G401 (cell line): ENCODE data around the gene PRDM16. TPM values are rescaled to one million over a fixed set of nuclear protein-coding genes. Genes with fewer than 3 reads are reported as not detected.

Experiments
- DNase-seq: peaks from one replicate; pipeline ENCODE4 v3.0.0-alpha.2; 2015; ENCODE audit warnings: low spot score
- in situ Hi-C: cut with HindIII; loops from 2 replicates; pipeline ENCODE4 v1.10.0; 2016; ENCODE audit warnings: low sequenced_read_pairs, mixed read lengths
- total RNA-seq: library from RNA; depleted of rRNA; stranded (reverse); fragments of >200 nt; shearing (Covaris generic); gene quantifications from 2 replicates; pipeline ENCODE4 v1.2.3, GENCODE V29; 2014

PRDM16 gene
- total RNA-seq, 1 experiment from 2014 or later = 2.8 TPM

DNA sequence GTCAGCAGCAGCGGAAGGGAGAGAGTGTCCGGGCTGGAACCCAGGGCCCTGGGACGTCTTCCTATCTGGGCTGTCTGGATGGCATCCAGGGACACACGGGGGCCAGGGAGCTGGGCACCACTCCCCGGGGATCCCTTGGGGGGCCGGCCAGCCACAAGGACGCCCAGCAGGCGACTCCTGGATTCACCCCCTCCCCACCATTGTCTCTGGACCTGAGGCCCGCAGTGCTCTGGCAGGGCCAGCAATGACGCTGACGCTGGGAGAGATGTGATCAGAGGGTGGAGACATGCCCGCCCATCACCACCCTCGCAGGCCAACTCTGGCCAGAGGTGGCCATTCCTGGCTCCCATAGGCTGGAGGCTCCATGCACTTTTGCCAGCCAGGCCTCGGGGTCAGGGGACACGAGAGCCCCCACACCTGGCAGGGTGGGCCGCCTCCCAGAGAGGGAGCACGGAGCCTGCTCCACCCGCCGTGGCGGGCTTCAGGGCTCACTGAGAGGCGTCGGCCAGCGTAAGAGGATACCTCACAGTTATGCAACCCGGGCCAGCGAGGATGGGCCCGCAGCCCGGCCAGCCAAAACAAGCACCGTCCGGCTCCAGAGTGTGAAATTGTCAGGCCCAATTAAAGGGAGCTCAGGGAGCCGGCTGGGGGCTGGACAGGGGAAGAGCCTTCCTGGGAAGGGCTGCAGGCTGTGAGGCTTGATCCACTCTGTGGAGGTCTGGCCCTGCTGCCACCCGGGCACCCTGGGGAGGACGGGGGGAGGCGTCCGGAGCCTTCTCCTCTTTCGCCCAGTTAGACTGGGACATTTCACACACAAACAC is 37.4 kb upstream of the PRDM16 start:
- in situ Hi-C loops = no loop called here
- no peak for DNase-seq

DNA sequence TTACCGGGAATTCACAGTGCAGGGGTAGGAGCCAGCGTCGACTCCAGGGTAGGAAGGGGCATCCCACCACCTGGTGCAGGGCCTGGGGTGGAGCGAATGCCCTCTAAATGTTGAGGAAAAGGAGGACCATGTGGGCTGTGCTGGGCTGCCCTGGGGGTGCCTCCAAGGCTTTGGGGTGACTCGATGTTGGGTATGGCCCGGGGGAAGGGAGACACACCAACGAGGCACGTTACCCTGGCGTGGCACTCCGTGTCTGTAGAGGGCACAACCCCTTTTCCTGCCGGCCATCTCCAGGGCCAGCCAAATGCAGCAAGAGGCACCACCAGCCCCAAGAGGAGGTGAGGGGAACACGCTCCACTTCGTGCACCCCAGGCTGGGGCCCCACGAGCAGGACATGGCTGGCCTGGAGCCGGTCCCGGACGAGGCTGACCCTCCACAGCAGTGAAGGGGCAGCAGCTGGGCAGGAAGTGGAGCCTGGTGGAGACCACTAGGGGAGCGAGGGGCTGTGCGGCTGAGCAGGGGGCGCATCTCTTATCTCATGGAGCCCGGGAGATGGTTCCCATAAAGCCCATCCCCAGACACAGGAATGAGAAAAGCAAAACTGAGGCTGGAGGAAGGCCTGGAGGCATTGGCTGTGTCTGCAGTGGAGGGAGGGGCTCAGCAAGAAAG is 36.5 kb upstream of the PRDM16 start:
- DNase-seq = no peak
- in situ Hi-C loops = no loop called here

DNA sequence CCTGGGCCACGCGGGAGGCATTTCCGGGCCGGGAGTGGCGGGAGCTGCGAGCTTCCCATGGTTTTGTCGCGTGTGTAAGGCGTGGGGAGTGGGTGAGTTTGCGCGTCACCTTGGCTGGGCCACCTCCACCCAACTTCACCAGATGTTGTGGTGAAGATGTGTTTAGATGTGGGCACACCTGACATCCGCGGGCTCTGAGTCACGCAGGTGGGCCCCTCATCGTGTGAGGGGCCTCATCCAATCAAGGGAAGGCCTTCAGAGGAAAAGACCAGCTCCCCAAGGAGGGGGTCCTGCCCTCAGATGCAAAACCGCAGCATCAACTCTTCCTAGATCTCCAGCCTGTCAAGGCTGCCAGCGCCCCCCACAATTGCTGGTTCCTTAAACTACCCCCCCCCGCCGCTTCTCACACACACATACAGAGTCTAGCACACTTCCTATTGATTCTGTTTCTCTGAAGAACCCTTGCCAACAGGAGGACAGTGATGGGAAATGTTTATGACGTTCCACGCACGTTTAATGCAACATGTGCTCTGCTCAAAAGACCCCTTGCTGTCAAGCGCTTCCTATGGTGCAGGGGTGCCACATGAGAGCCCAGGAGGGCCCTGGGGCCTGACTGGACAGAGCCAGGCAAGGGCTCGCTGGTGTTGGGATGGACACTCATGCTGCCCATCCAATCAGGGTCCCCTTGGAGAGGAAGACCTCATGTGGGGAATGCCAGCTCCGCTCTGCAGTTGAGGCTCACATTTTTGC is 35.8 kb upstream of the PRDM16 start:
- in situ Hi-C loops = no loop called here
- no peak for DNase-seq

DNA sequence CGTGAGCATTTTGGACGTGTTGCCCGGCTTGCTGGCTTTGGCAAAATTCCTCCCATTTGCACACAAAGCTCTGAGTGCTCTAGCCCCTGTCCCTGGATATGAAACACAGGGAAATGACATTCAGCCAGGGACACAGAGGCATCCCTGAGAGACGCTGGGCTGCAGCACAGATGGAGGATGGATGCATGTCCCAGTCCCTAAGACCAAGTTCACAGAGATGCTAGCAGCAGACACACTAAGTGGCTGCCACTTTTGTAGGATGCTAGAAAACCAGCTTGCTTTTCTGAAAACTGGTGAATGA is 35.3 kb upstream of the PRDM16 start:
- no peak for DNase-seq
- in situ Hi-C loops = no loop called here

DNA sequence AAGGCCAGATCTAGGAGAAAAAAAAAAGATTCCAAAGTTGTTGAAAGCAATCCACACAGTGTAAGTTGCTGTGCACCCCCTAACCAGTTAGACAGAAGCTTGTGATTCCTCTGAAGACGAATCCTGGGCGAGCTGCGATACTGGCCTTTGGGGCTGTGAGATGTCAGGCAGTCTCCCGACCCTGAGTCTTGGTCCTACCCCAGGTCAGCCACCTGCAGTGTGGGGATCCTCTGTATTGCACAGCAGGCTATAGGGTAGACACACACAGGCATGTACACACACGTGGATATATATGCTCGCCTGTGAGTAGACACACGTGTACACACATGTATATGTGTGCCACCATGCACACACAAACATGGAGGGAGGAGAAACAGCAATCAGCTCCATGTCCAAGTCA is 34.8 kb upstream of the PRDM16 start:
- in situ Hi-C loops = no loop called here
- no peak for DNase-seq

DNA sequence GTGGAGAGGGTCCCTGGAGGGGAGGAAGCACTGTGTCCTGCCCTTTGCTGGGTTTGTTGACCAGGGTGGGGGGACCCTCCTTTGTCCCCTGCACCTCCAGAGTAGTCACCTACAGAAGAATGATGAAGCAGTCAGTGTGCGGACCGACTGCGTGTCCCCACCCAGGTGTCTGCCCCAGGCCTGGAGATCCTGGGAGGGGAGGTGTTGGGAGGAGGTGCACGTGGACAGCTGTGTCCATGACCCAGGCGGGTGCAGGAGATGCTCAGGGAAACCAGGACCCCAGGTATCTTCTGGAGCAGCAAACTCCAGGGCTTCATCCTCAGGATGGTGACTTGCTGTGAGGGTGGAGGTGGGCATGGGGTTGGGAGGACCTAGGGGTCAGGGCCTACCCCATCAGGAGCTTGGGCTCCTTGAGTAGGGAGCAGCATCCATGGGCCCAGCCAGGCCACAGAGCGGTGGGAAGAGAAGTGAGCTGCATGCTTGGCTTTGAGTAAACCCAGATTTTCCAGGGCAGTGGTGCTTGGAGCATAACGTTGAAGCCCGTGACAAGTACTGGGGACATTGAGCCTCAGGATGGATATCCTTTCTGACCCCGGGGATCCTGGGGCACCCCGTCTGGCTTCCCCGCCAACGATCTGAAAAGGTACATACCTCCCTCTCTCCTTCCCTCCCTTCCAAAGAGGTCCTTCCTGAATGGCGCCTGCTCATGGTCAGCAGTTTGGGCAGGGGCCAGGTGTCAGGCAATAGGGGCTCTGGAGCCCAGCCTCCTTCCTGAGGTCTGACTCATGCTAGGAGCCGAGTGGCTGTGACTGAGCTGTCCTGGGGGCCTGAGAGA is 34.1 kb upstream of the PRDM16 start:
- DNase-seq = no peak
- in situ Hi-C loops = no loop called here

DNA sequence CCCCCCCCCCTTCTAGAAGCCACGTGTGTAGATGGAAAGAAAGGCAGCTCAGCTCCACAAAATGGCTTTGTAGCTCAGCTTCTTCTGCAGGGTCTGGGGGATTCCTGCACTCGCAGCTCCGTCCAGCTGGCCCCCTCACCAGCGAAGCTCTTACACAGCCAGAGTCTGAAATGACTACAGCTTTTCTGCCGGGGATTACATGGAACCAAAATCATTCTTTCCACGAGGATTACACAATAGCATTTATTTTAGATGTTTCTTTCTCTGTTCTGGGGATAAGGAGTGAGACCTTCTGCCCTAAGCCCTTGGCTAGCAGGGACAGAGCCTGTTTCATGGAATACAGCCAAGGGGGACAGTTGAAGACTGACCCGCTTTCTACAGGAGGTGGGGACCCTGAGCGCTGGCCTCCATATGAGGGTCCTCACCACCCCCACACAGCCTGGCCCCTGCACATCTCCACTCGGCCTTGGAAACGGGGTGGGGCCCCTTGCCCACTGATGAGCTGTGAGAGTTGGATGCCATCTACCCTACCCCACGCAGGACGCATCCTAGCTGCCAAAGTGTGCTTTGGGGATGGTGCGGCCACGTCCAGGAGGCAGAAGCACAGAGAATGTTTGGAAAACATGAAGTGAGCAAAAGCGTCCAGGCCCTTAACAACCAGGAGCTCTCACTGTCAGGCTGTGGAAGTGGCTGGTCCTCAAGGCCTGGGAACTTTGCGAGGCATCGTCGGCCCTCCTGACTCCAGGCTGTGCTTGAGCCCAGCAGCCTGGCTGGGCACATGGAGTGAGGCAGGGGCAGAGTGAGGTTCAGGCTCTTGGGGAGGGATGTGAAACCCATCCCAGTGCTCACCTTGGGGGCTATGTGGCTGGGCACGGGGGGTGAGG is 33.2 kb upstream of the PRDM16 start:
- in situ Hi-C loops = no loop called here
- DNase-seq = no peak

DNA sequence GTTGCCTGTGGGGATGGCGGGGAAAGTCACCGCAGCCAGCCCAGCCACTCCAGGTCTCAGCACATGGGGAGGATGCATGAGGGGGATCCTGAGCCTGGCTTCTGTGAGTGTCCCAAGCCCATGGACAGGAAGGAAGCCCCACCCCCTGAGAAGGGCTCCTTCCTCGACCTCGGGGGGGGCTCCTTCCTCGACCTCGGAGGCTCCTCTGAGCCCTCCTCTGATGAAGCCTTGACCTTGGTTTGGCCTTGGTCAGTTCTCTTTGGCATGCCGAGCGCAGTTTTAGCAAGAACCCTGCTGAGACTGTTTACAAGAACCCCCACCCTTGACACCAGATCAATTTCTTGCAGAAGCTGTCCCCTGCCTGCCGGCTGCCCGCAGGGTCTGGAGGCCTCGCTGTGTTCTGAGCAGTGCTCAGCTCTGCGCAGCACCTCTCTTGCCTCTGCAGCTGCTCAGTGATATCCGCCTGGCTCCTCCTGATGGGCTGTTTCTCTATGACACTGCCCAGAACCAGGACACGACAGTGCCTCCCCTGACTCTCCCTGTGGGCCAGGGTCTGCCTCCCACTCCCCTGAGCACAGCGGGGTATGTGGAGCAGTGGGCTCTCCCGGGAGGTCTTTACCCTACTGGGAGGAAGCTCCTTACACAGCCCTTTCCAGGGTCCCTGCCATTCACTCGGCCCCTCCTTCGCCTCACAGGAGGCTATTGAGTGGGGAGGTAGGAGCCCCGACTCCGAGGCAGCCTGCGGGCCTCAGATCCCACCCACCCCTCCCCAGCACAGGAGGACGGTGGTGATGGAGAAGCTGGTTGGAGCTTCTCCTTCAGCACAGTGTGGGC is 32.3 kb upstream of the PRDM16 start:
- DNase-seq = no peak
- in situ Hi-C loops = no loop called here

DNA sequence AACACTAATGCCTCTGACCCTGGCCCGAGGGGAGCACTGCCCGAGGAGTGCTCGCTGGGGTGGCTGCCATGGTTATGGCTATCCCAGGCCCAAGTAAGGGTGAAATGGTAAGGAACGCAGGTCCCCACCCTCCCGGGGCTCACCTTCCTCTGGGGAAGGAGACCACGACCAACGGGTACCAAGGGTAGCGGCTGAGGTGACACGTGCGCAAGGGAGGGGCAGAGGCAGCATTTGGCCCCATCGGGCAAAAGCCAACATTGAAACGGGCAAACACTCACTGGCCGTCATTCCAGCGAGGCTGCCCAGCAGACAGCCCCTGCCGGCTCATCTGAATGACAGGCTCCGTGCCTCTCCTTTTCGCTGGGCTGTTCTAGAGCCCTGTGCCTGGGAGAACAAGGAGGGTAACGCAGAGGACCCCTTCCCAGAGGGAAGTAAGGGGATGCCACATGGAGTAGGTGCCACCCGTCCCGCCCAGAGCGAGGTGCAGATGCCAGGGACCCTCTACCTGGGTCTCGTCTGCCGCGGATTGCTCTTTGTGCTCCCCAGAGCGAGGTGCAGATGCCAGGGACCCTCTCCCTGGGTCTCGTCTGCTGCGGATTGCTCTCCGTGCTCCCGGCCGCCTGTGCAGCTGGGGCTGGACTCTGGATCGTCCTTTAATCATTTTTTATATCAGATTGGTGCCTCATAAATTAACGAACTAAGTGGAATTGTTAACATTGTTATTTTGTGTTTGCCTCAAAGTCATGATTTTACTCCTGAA is 31.5 kb upstream of the PRDM16 start:
- in situ Hi-C loops = no loop called here
- no peak for DNase-seq

DNA sequence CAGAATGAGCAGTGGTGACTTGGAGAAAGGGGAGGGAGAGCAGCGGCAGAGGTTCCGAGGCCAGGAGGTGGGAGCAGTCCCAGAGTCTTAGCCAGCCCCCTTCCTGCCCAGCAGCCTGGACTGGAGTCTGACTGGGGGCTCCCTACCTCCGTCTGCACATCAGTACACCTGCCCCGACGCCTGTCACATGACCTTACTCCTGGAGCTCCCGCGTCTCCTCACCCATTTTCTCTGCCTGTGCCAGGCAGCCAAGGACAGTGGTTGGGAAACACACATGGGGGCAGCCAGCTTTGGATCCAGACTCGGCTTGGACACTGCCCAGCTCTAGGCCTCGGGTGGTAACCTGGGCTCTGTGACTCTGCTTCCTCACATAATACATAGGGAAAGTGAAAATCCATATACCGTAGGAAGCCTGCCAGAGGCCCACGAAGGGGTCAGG is 30.9 kb upstream of the PRDM16 start:
- DNase-seq = no peak
- in situ Hi-C loops = no loop called here

DNA sequence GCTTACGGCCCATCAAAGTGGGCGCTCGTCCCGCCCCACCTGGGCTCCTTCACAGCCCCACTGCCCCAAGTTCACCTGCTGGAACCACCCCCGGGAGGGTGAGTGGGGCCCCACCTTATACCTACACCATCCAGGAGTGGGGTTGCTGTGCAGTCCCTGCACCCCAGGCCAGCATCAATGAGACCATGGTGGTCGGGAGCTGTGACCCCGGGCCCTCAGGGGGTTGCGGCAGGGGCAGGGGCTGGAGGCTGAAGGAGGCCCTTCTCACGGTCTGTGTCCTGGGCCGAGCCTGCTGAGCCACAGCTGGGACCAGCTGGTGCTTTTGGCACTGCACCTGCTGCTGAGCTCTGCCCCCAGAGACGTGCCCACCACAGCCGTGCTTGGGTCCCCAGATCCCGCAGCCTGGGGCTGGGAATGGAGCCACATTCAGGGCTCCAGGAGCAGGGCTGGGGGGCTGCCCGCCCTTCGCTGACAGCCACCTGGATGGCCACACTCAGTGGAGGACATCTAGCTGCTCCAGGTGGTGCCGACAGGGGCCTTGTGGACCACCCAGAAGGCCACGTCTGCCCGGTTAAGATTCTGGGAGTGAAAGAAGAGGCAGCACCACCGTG is 30.3 kb upstream of the PRDM16 start:
- in situ Hi-C loops = no loop called here
- DNase-seq = no peak

DNA sequence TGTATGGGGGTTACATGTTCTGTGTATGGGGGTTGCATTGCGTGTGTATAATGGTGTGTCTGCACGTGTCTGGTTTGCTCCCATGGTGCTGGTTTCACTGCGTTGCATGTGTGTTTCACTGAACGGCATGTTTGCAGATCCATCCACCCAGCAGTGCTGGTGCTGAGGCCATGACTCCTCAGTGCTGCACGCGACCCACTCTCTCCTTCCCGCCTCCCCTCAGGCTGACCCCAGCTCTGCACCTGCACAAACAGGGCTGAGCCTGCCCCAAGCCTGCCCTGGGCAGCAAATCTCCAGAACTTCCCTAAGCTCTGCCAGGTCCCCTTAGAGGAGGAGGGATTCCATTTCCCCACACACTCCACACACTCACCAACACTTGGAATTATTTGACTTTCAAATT is 29.0 kb upstream of the PRDM16 start:
- in situ Hi-C loops = no loop called here
- DNase-seq = no peak

DNA sequence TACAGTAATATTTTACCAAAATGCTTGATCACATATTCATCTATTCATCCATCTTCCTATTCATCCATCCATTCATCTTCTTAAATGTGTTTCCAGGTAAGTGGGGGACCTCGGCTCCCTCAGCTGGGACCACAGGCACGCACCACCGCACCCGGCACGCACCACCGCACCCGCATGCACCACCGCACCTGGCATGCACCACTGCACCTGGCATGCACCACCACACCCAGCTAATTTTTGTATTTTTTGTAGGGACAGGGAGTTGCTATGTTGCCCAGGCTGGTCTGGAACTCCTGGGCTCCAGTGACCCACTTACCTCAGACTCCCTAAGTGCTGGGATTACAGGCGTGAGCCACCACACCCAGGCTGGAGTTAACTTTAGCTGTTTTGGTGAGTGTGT is 26.5 kb upstream of the PRDM16 start:
- DNase-seq = no peak
- in situ Hi-C loops = no loop called here

DNA sequence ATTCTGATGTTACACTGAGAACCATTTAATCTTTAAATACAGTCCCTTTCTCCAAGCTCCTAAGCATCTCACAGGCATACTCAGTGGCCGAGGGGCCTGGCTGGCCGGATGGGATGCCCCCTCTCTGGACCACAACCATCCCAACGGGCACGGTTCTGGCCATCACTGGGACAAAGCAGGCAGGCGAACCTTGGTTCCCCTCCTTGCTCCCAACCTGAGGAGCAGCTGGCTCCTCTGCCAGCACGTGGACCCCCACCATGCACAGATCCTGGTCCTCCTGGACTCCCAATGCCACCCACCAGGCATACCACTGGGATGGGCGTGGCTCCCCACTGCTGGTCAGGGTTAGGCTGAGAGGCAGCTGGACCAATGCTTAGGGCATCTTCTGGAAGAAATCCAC is 19.8 kb upstream of the PRDM16 start:
- in situ Hi-C loops = no loop called here
- DNase-seq = no peak

DNA sequence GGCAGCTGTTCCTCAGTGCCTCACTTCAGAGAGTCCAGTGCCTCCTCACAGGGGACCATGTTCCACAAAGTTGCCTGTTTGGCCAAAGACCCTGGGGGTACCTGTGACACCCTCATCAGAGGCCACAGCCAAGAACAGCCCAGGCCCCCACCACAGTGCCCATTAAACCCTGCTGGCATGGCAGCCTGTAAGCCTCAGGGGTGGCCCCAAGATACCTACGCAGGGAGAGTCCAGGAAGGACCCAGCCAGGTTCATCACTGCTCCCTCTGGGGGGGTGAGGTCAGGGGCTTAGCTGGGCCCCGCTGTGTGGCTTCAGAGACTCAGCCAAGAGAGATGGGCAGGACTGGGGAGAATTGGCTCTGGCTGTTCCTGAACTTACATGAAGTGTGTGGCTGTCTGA is 19.1 kb upstream of the PRDM16 start:
- DNase-seq = no peak
- in situ Hi-C loops = no loop called here

DNA sequence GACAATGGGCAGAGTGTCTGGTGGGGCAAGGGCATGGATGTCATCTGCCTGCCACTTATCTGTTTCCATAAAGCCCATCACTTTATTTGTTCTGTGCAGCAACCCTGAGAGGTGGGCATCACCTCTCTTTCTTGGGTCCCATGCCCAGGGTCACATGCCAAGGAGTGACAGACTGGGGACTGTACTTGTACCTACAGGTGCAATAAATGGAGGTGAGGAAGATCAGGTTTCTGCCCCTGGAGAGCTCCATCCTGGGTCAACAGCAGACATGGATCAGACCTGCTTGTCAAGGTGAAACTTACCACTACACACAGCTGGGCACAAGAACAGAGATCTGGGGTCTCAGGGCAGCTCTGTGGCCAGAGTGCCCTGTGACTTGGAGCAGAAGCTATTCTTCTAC is 18.4 kb upstream of the PRDM16 start:
- no peak for DNase-seq
- in situ Hi-C loops = no loop called here
